ENCODE results near the gene CLIC6.

The CLIC6 gene

GRCh38 chr21:34687745-34688144, 19.0 kb downstream of the CLIC6 start:
- H3K4me3 ChIP-seq (ENCODE audit: low read length): no peak overlapping the region
- no peak overlapping the region for H3K27ac ChIP-seq (ENCODE audit: low read depth, low read length)
- H3K9ac ChIP-seq (ENCODE audit: low read length): no peak overlapping the region
- H3K36me3 ChIP-seq (ENCODE audit: control insufficient read depth, insufficient read depth, low read length): no peaks in the 10 kb centered on the region
- H3K27me3 ChIP-seq (ENCODE audit: control insufficient read depth, insufficient read depth, low read length): peaks cover 2% of the 10 kb centered on the region
- H3K4me1 ChIP-seq (ENCODE audit: control insufficient read depth, insufficient read depth, low read length): no peaks in the 10 kb centered on the region

- H3K9ac ChIP-seq (ENCODE audit: low read length): no peak overlapping the region
- H3K4me1 ChIP-seq (ENCODE audit: control insufficient read depth, insufficient read depth, low read length): no peaks in the 10 kb centered on the region
- H3K4me3 ChIP-seq (ENCODE audit: low read length): no peak overlapping the region
- H3K27ac ChIP-seq (ENCODE audit: low read depth, low read length): no peak overlapping the region
- peaks cover 2% of the 10 kb centered on the region for H3K27me3 ChIP-seq (ENCODE audit: control insufficient read depth, insufficient read depth, low read length)
- H3K36me3 ChIP-seq (ENCODE audit: control insufficient read depth, insufficient read depth, low read length): no peaks in the 10 kb centered on the region
These were observed 19.4 kb downstream of the CLIC6 start for GRCh38 chr21:34688145-34688544.

- H3K4me1 ChIP-seq (ENCODE audit: control insufficient read depth, insufficient read depth, low read length): no peaks in the 10 kb centered on the region
These were observed 19.9 kb downstream of the CLIC6 start for GRCh38 chr21:34688715-34689114.

GRCh38 chr21:34690041-34690792, 21.4 kb downstream of the CLIC6 start:
- H3K4me1 ChIP-seq (ENCODE audit: control insufficient read depth, insufficient read depth, low read length): no peaks in the 10 kb centered on the region
- no peak overlapping the region for H3K9ac ChIP-seq (ENCODE audit: low read length)
- no peak overlapping the region for H3K27ac ChIP-seq (ENCODE audit: low read depth, low read length)
- H3K36me3 ChIP-seq (ENCODE audit: control insufficient read depth, insufficient read depth, low read length): no peaks in the 10 kb centered on the region
- no peak overlapping the region for H3K4me3 ChIP-seq (ENCODE audit: low read length)
- H3K27me3 ChIP-seq (ENCODE audit: control insufficient read depth, insufficient read depth, low read length): peaks cover 2% of the 10 kb centered on the region

More at GRCh38 chr21:34688715-34689114, 19.9 kb downstream of the CLIC6 start:
- Histone ChIP-seq H3K4me3 (ENCODE audit: low read length) (no peak overlapping the region), H3K27ac (ENCODE audit: low read depth, low read length) (no peak overlapping the region), H3K36me3 (ENCODE audit: control insufficient read depth, insufficient read depth, low read length) (no peaks in the 10 kb centered on the region), H3K27me3 (ENCODE audit: control insufficient read depth, insufficient read depth, low read length) (peaks cover 2% of the 10 kb centered on the region), H3K9ac (ENCODE audit: low read length) (no peak overlapping the region)

GRCh38 chr21:34690793-34691175, 22.0 kb downstream of the CLIC6 start:
- H3K4me3 ChIP-seq (ENCODE audit: low read length): no peak overlapping the region
- no peak overlapping the region for H3K9ac ChIP-seq (ENCODE audit: low read length)
- H3K4me1 ChIP-seq (ENCODE audit: control insufficient read depth, insufficient read depth, low read length): no peaks in the 10 kb centered on the region
- peaks cover 2% of the 10 kb centered on the region for H3K27me3 ChIP-seq (ENCODE audit: control insufficient read depth, insufficient read depth, low read length)
- H3K36me3 ChIP-seq (ENCODE audit: control insufficient read depth, insufficient read depth, low read length): no peaks in the 10 kb centered on the region
- H3K27ac ChIP-seq (ENCODE audit: low read depth, low read length): no peak overlapping the region

GRCh38 chr21:34691390-34692032, 22.7 kb downstream of the CLIC6 start:
- H3K27me3 ChIP-seq (ENCODE audit: control insufficient read depth, insufficient read depth, low read length): peaks cover 2% of the 10 kb centered on the region
- H3K27ac ChIP-seq (ENCODE audit: low read depth, low read length): no peak overlapping the region

GRCh38 chr21:34692458-34693020, 23.7 kb downstream of the CLIC6 start:
- H3K36me3 ChIP-seq (ENCODE audit: control insufficient read depth, insufficient read depth, low read length): no peaks in the 10 kb centered on the region
- no peaks in the 10 kb centered on the region for H3K4me1 ChIP-seq (ENCODE audit: control insufficient read depth, insufficient read depth, low read length)
- H3K4me3 ChIP-seq (ENCODE audit: low read length): no peak overlapping the region
- H3K27me3 ChIP-seq (ENCODE audit: control insufficient read depth, insufficient read depth, low read length): peaks cover 2% of the 10 kb centered on the region
- H3K27ac ChIP-seq (ENCODE audit: low read depth, low read length): no peak overlapping the region
- no peak overlapping the region for H3K9ac ChIP-seq (ENCODE audit: low read length)

More at GRCh38 chr21:34691390-34692032, 22.7 kb downstream of the CLIC6 start:
- H3K4me1 ChIP-seq (ENCODE audit: control insufficient read depth, insufficient read depth, low read length): no peaks in the 10 kb centered on the region
- no peak overlapping the region for H3K9ac ChIP-seq (ENCODE audit: low read length)
- no peaks in the 10 kb centered on the region for H3K36me3 ChIP-seq (ENCODE audit: control insufficient read depth, insufficient read depth, low read length)
- H3K4me3 ChIP-seq (ENCODE audit: low read length): no peak overlapping the region

GRCh38 chr21:34693192-34693810, 24.5 kb downstream of the CLIC6 start:
- H3K27ac ChIP-seq (ENCODE audit: low read depth, low read length): no peak overlapping the region
- H3K27me3 ChIP-seq (ENCODE audit: control insufficient read depth, insufficient read depth, low read length): peaks cover 2% of the 10 kb centered on the region
- no peak overlapping the region for H3K4me3 ChIP-seq (ENCODE audit: low read length)
- no peaks in the 10 kb centered on the region for H3K36me3 ChIP-seq (ENCODE audit: control insufficient read depth, insufficient read depth, low read length)
- H3K4me1 ChIP-seq (ENCODE audit: control insufficient read depth, insufficient read depth, low read length): no peaks in the 10 kb centered on the region
- no peak overlapping the region for H3K9ac ChIP-seq (ENCODE audit: low read length)

- Histone ChIP-seq H3K4me3 (ENCODE audit: low read length) (no peak overlapping the region), H3K27ac (ENCODE audit: low read depth, low read length) (no peak overlapping the region), H3K9ac (ENCODE audit: low read length) (no peak overlapping the region), H3K4me1 (ENCODE audit: control insufficient read depth, insufficient read depth, low read length) (no peaks in the 10 kb centered on the region), H3K36me3 (ENCODE audit: control insufficient read depth, insufficient read depth, low read length) (no peaks in the 10 kb centered on the region), H3K27me3 (ENCODE audit: control insufficient read depth, insufficient read depth, low read length) (no peaks in the 10 kb centered on the region)
These were observed 26.6 kb downstream of the CLIC6 start for GRCh38 chr21:34695434-34695833.

- no peak overlapping the region for H3K9ac ChIP-seq (ENCODE audit: low read length)
- no peak overlapping the region for H3K4me3 ChIP-seq (ENCODE audit: low read length)
- H3K36me3 ChIP-seq (ENCODE audit: control insufficient read depth, insufficient read depth, low read length): no peaks in the 10 kb centered on the region
- H3K27ac ChIP-seq (ENCODE audit: low read depth, low read length): no peak overlapping the region
- H3K27me3 ChIP-seq (ENCODE audit: control insufficient read depth, insufficient read depth, low read length): no peaks in the 10 kb centered on the region
- no peaks in the 10 kb centered on the region for H3K4me1 ChIP-seq (ENCODE audit: control insufficient read depth, insufficient read depth, low read length)
These were observed 27.3 kb downstream of the CLIC6 start for GRCh38 chr21:34696121-34696520.

- no peaks in the 10 kb centered on the region for H3K27me3 ChIP-seq (ENCODE audit: control insufficient read depth, insufficient read depth, low read length)
- H3K4me3 ChIP-seq (ENCODE audit: low read length): no peak overlapping the region
- no peaks in the 10 kb centered on the region for H3K4me1 ChIP-seq (ENCODE audit: control insufficient read depth, insufficient read depth, low read length)
- no peak overlapping the region for H3K9ac ChIP-seq (ENCODE audit: low read length)
- no peak overlapping the region for H3K27ac ChIP-seq (ENCODE audit: low read depth, low read length)
- H3K36me3 ChIP-seq (ENCODE audit: control insufficient read depth, insufficient read depth, low read length): no peaks in the 10 kb centered on the region
These were observed 29.0 kb downstream of the CLIC6 start for GRCh38 chr21:34697826-34698225.

GRCh38 chr21:34698270-34699015, 29.6 kb downstream of the CLIC6 start:
- H3K27me3 ChIP-seq (ENCODE audit: control insufficient read depth, insufficient read depth, low read length): no peaks in the 10 kb centered on the region
- no peak overlapping the region for H3K9ac ChIP-seq (ENCODE audit: low read length)
- no peaks in the 10 kb centered on the region for H3K36me3 ChIP-seq (ENCODE audit: control insufficient read depth, insufficient read depth, low read length)
- H3K27ac ChIP-seq (ENCODE audit: low read depth, low read length): no peak overlapping the region
- H3K4me3 ChIP-seq (ENCODE audit: low read length): no peak overlapping the region
- no peaks in the 10 kb centered on the region for H3K4me1 ChIP-seq (ENCODE audit: control insufficient read depth, insufficient read depth, low read length)

All from rectal smooth muscle tissue (tissue), 1 donor.